GM18867 (cell line): ENCODE measurements around the gene RPTOR.

Experiments
- ATAC-seq: cut with Tn5 transposase; IDR thresholded peaks from one replicate; pipeline ENCODE4 v1.9.1; 2021; ENCODE audit warnings: mild to moderate bottlenecking, moderate library complexity; ENCODE audit not compliant: unreplicated experiment

The RPTOR gene

DNA sequence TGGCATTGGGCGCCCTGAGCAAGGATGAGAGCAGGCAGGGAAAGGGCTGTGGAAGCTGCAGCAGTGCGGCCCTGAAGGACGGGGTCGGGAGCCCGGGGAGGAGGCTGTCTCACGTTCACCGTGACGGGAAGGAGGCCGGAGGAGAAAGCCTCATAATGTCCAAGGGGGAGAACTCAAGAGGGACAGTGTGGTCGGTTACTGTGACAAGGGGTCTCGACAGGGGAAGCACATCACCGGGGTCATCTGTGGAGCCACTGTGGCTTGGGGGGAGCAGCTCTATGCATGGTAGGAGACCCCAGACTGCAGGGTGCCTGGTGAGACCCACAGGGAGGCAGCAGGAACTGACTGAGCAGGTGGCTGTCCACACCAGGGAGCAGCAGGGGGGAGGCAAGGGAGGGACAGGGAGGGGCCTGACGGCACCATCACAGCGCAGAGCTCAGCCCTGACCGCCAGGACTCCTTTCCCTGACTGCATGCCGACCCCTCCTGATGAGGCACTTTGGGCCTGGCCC lies 292.4 kb downstream of the RPTOR start:
- ATAC-seq = no peak

DNA sequence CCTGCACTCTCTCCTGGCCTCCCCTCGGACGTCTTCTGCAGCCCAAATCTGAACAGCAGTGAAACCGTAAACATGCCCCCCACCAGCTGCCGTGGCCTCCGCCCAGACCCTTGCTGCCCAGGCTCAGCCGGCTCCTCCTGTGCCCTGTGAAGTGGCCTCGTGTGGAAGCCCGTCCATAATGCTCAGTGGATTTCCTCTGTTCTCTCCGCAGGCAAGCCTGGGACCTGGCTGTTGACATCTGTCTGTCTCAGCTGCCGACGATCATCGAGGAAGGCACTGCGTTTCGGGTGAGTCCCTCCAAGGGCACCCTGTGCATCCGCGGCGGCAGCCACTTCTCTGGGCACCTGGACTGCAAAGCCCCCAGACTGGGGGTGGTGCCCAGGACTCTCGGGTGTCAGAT lies 293.1 kb downstream of the RPTOR start:
- no peak for ATAC-seq

DNA sequence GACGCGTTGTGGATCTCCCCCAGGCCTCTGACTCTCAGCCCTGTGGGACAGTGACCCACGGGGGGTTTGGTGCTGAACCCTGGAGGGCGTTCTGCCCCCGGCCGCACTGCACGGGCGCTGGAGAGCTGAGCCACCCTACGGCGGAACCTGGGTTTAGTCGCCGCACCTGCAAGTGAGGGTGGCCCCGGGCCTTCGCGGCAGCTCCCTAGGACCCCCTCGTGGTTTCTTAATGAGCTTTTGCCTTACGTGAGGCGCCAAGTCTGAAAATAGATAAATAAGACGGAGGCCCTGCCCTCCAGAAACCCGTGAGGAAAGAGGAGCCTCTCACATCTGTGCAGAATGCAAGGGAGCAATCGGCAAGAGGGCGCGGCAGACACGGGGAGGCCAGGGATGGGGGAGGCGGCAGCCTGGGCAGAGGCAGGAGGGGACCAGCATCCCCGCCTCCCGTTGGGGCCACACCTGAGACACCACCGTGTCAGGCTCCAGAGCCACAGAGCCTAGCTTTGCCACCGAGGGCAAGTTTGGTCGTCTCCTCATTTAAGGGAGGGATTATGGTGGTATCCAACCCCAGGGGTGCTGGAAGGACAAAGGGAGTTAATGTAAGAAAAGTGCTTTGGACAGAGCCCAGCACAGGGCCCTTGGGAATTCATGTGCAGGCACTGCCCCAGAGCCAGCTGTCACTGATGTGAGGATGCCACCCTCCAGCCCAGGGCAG lies 293.8 kb downstream of the RPTOR start:
- ATAC-seq = no peak

DNA sequence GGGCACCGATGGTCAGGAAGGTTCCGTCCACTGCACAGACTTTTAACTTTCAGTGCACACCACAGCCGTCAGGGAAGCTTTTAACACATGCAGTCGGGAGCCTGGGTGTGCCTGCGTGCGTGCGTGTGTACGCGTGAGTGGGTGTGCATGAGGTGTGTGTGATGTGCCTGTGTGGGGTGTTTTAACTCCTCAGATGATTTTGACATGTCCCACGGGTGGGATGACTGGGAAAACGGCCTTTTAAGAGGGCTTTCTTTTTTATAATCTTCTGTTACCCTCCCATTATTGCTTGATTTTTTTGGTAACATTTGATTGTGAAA lies 294.3 kb downstream of the RPTOR start:
- no peak for ATAC-seq

DNA sequence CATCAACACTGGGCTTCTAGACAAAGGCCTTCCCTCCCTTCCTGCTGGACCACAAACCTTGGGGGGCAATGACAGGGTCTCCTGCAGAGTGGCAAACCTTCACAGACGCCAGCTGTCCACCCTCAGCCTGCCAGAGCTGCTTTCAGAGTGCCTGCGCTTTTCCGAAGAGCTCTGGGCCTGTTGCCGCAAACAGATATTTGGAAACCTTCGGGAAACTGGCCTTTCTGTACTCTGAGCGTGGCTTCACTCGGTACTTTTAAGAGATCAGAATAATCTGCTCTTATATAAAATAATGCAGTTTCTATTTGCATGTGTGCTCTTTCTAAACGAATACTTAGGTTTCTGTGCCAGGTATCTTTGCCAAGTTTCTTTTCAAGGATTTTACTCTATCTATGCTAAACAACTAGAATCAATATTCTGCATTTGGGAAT lies 294.9 kb downstream of the RPTOR start:
- no peak for ATAC-seq

DNA sequence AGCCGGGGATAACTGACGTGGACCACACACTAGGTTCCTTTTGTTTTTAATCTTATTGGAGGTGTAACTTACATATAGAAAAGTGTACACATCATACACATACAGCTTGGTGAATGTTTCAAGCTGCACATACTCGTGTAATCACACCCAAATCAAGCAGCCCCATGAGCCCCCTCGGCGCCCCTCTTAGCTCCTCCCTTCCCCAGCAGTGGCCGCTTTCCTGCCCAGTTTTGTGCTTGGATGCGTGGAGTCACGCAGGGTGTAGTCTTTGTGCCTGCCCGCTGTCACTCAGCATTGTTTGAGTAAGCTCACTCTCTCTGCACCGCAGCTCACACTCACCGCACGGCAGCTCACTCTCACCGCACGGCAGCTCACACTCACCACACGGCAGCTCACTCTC lies 295.3 kb downstream of the RPTOR start:
- no peak for ATAC-seq

DNA sequence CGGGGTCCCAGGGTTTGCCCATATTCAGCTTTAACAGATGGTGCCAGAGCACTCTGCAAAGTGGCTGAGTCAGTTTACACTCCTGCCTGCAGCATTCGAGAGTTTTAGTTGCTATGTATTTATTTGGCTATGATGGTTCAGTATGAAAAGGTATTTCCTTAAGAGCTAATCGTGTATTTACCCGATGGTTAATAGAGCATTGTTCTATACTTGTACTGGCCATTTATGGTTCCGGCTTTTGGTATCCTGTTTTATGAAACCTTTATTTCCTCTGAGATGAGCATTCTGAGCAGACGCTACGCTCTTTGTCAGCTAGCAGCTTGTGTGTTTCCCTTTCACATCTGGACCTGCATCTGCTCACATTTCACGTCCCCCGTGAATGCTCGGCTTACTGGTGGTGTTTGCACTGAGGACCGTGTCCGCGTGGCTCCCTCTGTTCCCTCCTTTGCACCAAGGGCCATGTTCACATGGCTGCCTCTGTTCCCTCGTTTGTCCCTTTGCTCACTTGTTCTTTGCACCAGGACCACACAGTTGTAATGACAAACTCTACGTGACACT lies 297.9 kb downstream of the RPTOR start:
- no peak for ATAC-seq

DNA sequence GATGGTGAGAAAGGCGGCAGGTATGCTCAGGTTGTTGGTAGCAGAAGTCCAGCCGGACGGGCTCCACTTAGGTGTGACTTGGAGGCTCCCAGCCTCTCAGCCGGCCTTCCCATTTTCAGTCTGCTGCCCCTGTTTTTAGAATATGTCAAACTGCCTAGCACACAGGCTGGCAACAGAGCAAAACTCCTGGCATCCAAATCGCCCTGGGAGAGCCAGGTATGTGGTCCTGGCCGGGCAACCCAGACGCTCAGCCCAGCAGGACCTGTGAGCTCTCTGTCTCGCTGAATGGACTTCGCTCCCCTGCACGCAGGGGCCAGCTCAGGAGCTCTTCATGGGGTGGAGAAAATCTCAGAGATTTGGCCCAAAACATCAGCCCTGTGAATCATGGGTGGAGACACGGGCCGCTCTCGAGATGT lies 299.1 kb downstream of the RPTOR start:
- ATAC-seq = no peak

DNA sequence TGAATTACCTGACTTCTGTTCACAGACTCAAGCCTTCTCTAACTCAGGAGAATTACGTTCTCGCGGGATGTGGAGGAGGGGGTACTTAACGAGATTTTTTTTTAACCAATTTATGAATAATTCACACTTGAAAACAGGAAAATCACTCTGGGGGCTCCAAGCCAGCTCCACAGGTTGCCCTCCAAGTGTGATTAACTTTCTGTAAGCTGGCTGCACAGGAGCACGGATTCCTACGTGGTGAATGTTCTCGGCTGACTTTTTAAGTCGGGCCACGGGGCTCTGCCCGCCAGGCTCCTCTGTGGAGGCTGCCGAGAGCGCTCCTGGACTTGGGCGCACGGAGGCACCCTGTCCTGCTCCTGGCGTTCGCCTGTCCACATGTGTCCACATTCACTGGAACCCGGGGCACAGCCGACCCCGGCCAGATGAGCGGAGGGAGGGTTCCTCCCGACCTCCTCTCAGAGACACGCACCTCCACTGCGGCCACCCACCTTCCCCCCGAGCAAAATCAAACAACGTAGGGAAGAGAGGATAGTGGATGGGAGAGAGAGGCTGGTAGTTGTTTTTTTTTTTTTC lies 299.9 kb downstream of the RPTOR start:
- no peak for ATAC-seq

DNA sequence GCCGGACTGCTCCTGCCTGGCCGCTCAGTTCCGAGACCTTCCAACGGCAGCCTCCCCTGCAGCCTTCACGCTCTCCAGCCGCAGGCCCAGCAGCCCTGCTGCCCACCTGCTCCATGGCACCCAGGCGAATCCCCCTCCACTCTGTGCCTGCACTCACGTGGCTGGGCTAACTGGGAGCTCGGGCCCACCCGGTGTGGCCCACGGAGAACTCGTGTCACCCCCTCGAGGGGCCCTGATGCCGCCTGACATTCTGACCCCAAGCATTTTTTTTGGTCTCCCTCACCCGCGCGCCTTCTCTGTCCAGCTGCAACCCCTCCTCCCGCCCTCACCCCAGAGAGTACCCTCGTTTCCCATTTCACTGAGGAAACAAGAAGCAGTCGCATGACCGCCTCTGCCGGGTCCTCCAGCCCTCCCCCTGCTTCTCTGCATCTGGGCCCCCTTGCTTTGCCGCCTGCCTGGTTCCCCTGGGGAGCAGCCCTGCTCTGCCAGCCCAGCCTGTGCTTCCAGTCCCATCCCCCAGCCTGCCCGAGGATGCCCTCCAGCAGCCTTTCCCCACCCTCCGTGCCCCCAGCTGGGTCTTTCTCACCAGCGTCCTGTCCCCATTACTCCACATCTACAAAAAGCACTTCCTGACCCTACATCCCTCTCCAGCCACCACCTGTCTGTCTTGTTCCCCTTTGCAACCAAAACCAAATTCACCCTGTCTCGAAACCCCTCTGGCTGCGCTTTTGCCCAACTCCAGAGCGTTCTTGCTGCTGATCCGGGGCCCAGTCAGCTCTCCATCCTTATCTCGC lies 300.6 kb downstream of the RPTOR start:
- no peak for ATAC-seq

DNA sequence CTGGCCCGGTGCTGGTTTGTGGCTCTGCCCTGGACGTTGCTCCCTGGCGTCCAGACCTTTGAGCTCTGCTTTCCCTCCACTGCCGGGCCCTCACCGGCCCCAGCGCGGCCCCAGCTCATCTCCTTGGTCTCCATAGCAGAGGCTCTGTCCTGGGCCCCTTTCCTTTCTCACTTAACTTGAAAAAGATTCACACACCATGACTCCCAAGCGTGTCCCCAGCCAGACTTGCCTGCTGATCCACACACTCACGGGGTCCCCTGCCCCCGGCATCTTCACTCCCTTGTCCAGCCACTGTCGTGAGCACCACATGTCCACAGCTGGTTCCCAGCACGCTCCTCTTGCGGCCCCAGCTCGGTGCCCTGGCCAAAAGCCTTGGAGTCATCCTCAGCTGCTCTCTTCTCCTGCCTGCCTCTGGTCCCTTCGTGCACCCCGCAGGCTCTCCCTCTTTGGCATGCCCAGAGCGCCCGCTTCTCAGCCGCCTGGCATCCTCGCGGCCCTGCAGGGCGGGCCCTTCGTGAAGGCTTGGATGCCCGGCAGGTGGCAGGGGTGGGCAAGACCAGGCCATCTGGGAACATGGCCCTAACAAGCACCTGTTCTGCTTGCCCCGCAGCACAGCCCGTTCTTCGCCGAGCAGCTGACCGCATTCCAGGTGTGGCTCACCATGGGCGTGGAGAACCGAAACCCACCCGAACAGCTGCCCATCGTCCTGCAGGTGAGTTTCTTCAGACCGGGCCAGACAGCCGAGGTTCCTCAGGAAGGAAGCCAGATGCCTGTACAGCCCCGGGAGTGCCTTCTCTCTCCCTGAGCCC lies 301.4 kb downstream of the RPTOR start:
- ATAC-seq = no peak

DNA sequence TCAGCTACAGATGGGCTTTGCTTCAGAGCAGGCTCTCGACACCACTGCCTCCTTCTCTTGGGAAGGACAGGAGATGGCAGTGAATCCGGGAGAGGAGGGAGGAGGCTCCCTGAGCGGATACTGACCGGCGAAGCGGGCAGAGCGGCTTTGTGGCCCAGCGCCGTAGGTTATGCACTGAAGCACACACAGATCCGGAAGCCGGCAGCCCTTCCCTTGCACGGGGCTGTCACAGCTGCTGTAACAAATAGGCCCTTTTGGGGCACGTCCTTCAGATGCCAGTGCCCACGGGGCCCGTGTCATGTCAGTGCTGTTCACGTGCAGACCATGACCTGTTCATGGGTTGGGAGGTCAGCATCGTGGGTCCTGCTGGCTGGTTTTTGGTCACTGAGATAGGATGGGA lies 302.3 kb downstream of the RPTOR start:
- no peak for ATAC-seq

DNA sequence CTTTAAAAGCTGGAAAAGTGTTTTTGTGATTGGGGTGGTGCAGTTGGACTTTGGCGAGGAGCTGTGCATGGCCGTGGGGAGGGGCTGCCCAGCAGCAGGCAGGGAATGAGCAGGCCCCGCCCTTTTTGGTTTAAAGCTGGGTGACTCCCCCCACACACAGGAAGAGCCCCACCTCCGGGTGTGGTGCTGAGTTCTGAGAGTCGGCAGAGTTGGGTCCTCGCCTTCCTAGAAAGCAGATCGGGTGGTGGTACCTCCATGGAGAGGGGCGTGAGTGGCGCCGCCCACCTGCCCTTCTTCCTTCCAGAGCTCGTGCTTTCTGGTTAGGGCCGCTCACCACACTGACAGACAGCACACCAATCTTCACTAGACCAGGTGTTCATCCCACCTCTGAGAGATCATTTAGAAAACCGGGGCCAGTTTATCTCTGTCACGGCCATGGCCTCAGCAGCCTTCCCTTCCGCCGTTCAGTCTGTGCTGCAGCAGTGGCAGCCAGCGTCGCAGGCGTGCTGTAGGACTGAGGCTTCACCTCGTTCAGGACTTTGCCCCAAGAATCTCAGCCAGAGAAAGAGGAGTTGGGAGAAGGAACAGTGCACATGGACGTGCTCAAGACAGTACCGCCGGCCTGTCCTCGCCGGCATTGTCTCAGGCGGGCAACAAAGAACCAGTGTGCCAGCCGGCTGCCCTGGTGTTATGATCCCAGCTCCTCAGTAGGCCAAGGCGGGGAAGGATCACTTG lies 303.0 kb downstream of the RPTOR start:
- ATAC-seq = no peak

DNA sequence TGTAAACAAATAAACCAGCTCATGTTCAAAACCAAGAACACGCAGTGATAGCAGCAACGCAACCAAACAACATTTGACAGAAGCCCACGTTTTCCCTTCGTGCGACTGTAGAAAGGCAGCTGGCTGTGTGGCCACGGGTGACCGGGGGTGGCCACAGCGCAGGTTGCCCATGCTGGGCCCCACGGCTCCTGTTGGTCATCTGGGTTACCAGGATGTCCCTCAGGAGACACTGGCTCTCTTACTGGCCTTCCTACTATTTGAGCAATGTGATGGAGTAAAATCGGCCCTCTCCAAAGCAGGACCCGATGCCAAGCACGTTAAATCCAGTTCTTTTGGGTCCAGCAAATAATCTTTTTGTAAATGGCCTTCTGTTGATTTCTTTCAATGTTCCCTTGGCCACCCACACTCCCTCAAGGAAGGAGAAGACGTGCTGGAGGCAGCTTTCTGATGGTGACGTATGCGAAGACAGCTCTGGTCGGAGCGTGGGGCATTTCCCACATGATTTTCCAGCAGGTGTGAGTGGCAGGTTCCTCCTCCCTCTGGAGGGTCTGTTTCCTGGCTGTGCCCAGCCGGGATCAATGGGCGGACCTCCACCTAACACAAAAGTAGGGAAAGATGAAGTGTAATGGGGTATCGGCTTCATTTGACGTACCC lies 303.9 kb downstream of the RPTOR start:
- no peak for ATAC-seq

DNA sequence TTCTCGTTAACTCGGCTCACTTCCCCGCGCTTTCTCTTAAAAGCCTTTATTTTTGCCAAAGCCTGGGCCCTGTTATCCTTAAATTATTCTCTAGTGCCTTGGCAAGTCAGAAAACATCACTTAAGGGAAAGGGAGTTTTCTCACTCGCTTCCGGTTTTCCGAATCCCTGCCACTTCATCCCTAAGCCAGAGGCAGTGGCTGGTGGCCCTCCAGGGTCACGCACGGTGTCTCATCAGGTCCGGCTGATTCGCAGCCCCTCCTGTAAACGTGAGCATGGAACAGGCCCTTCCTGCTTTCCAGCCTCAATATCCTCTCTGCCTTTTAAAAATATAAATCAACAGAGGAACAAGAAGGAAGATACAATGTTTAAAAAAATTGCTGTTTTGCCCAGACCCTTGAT lies 304.5 kb downstream of the RPTOR start:
- no peak for ATAC-seq

DNA sequence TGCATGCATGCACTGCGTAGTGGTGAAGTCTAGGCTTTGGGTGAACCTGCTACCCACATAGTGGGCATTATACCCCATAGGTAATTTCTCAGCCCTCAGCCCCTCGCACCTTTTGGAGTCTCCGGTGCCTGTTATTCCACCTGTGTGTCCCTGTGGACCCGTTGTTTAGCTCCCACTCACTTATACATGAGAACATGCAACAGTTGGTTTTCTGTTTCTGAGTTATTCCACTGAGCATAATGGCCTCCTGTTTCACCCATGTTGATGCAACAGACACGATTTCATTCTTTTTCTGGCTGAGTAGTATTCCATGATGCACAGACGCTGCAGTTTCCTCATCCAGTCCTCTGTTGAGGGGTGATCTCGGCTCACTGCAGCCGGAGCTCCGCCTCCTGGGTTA lies 305.5 kb downstream of the RPTOR start:
- no peak for ATAC-seq

DNA sequence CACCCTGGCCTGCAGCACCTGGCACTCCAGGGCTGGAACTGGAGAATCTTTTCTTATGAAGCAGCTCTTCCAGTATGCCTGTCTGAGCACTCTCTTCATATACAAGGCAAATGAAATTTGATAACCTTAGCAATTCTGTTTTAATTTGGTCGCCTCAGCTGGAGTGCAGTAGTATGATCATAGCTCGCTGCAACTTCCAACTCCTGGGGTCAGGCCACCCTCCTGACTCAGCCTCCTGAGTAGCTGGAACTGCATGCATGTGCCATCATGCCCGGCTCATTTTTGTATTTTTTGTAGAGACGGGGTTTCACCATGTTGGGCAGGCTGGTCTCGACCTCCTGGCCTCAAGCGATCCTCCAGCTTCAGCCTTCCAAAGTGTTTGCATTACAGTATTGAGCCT lies 306.2 kb downstream of the RPTOR start:
- ATAC-seq = no peak

DNA sequence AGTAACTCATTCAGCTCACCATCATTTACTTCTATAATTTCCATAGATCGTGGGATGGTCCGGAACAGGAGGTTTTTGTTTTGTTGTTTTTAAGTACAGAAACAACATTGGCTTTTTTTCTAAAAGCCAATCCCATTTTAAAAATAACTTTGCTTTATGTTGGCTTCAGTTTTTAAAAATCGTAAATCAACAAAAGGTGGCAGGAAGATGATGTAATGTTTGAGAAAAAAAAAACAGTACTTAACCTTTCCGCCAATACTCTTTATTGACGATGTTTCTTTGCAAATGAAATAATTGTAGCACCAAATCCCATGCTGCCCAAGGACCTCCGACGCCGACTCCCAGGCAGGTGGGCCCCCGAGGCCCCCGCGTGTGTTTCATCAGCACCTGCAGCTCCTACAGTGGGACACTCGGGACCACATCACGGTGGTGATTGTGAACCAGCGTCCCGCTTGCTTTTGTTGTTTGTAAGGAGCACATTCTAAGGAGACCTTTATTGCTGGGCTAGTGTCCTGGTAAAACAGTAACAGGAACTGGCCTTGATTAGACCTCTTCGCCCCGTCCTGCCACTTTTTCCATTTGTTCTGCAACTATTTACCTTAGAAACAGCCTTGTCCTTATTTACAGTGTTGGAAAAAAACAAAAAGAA lies 306.8 kb downstream of the RPTOR start:
- ATAC-seq = no peak

DNA sequence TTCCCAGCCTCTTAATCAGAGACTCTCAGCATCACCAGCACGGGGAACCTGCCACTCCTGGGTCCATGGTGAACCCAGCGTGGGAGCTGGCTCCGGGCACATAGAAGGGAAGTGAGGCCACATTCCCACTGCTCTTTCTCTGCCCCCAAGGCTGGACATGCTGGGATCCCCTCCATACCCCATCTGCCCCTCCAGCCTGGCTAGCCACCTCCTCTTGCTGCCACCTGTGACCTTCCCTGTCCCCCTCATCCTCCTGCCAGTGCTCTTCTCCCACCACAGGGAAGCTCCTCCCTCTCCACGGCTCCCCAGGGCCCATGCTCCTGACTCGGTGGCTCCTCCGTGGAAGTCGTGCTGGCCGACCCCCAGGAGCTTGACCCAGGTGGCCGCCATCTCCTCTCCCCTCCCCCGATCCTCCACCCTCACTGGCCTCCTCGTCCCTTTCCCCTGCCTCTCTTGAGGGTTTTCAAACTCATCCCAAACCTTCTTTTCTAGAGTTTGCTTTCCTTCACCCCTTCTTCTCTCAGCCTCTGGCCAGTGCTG lies 307.9 kb downstream of the RPTOR start:
- ATAC-seq = no peak
